OCI-LY3 (cell line): ENCODE data around the gene SAPCD2.

Source experiments
- H2AFZ ChIP-seq: fragments of 200-600, 300-600 bp; shearing (Covaris generic); 2 replicates; pipeline ENCODE4 v1.6.0; 2014; ENCODE audit warnings: antibody characterized with exemption, low read depth, low read length
- H3K27ac ChIP-seq: fragments of 200-600, 300-600 bp; sonication (generic); 2 replicates; pipeline ENCODE4 v1.5.1; 2014; ENCODE audit warnings: mild to moderate bottlenecking, low read length, moderate library complexity, mixed read lengths
- H3K27me3 ChIP-seq: fragments of 200-600, 300-600 bp; sonication (generic); 2 replicates; pipeline ENCODE4 v1.6.1; 2014; ENCODE audit warnings: low read depth, low read length, mixed read lengths
- H3K36me3 ChIP-seq: fragments of 200-600, 300-600 bp; sonication (generic); replicated peaks from 2 replicates; pipeline ENCODE3; 2014; ENCODE audit warnings: low read depth, low read length, mixed read lengths
- H3K4me1 ChIP-seq: fragments of 300-600, 200-600 bp; sonication (generic); 2 replicates; pipeline ENCODE4 v1.6.1; 2014; ENCODE audit warnings: low read length, mixed read lengths
- H3K4me2 ChIP-seq: fragments of 200-600, 300-600 bp; sonication (generic); 2 replicates; pipeline ENCODE4 v1.6.1; 2014; ENCODE audit warnings: low read length, mixed read lengths
- H3K4me3 ChIP-seq: fragments of 300-600, 200-600 bp; sonication (generic); 2 replicates; pipeline ENCODE4 v1.5.1; 2014; ENCODE audit warnings: antibody characterized with exemption, mild to moderate bottlenecking, low read length, moderate library complexity
- H3K79me2 ChIP-seq: fragments of 300-600, 200-600 bp; shearing (Covaris generic); 2 replicates; pipeline ENCODE4 v1.6.1; 2014; ENCODE audit warnings: mild to moderate bottlenecking, low read length, mixed read lengths
- H3K9ac ChIP-seq: fragments of 300-600, 200-600 bp; shearing (Covaris generic); 2 replicates; pipeline ENCODE4 v1.6.0; 2014; ENCODE audit warnings: mild to moderate bottlenecking, low read length, moderate library complexity
- H3K9me3 ChIP-seq: fragments of 200-600, 300-600 bp; shearing (Covaris generic); 2 replicates; pipeline ENCODE4 v1.6.1; 2014; ENCODE audit warnings: low read length, mixed read lengths; ENCODE audit not compliant: insufficient read depth
- H4K20me1 ChIP-seq: fragments of 200-600, 300-600 bp; sonication (generic); 2 replicates; pipeline ENCODE4 v1.6.1; 2016; ENCODE audit warnings: low read length, mixed read lengths; ENCODE audit not compliant: insufficient read depth
- EZH2phosphoT487 ChIP-seq: fragments of 200-600 bp; shearing (Covaris generic); IDR thresholded peaks from 2 replicates; pipeline ENCODE4 v1.6.1; 2018; ENCODE audit warnings: antibody characterized with exemption, mixed run types, low read depth
- TF ChIP-seq, protein P1 (sequence below): fragments of 200-600, 300-600 bp; sonication (generic); IDR thresholded peaks from 2 replicates; pipeline ENCODE4 v1.5.1; 2014; ENCODE audit warnings: antibody characterized with exemption, low read length, low read depth

Gene SAPCD2

DNA sequence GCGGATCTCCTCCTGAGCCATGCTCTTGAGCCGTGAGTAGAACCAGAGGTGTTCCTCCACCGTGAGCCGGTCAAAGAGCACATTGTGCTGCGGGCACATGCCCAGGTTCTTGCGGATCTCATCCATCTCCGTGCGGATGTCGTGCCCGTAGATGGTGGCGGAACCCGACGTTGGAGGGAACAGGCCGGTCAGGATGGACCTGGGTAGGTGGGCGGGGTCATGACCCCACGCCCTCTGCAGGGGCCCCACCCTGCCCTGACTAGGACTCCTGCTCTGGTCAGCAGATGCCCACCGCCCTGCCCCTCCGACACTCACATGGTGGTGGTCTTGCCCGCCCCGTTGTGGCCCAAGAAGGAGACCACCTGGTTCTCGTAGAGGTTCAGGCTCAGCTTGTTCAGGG is 54.4 kb downstream of the SAPCD2 start:
- no peaks in the 10 kb centered on the region for H4K20me1 ChIP-seq
- TF ChIP-seq EZH2phosphoT487: no peak
- TF ChIP-seq, protein P1, sequence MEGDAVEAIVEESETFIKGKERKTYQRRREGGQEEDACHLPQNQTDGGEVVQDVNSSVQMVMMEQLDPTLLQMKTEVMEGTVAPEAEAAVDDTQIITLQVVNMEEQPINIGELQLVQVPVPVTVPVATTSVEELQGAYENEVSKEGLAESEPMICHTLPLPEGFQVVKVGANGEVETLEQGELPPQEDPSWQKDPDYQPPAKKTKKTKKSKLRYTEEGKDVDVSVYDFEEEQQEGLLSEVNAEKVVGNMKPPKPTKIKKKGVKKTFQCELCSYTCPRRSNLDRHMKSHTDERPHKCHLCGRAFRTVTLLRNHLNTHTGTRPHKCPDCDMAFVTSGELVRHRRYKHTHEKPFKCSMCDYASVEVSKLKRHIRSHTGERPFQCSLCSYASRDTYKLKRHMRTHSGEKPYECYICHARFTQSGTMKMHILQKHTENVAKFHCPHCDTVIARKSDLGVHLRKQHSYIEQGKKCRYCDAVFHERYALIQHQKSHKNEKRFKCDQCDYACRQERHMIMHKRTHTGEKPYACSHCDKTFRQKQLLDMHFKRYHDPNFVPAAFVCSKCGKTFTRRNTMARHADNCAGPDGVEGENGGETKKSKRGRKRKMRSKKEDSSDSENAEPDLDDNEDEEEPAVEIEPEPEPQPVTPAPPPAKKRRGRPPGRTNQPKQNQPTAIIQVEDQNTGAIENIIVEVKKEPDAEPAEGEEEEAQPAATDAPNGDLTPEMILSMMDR: no peak
- H3K4me1 ChIP-seq: no peaks in the 10 kb centered on the region
- no peak overlapping the region for H3K27ac ChIP-seq
- no peak overlapping the region for H3K4me2 ChIP-seq
- H3K9me3 ChIP-seq: no peaks in the 10 kb centered on the region
- no peaks in the 10 kb centered on the region for H3K36me3 ChIP-seq
- H2AFZ ChIP-seq: no peak overlapping the region
- H3K27me3 ChIP-seq: no peaks in the 10 kb centered on the region
- no peaks in the 10 kb centered on the region for H3K79me2 ChIP-seq
- no peak overlapping the region for H3K4me3 ChIP-seq
- no peak overlapping the region for H3K9ac ChIP-seq

DNA sequence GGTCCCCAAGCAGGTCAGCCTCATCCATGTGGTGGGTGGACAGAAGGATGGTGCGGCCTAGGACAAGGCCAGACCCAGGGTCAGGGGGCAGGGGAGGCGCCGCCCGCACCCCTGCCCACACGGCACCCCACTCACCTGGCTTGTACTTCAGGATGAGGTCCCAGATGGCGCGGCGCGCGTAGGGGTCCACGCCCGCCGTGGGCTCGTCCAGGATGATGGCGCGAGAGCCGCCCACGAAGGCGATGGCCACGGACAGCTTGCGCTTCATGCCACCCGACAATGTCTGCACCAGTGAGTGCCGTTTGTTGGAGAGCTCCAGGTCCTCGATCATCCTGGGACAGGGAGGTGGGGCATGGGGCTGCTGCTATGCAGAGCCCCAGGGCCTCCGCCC is 54.8 kb downstream of the SAPCD2 start:
- Histone ChIP-seq H3K4me3 (no peak overlapping the region), H3K4me1 (no peaks in the 10 kb centered on the region), H3K9ac (no peak overlapping the region), H3K79me2 (no peaks in the 10 kb centered on the region), H3K27ac (no peak overlapping the region), H2AFZ (no peak overlapping the region), H4K20me1 (no peaks in the 10 kb centered on the region), H3K27me3 (no peaks in the 10 kb centered on the region), H3K36me3 (no peaks in the 10 kb centered on the region), H3K9me3 (no peaks in the 10 kb centered on the region), H3K4me2 (no peak overlapping the region)
- no peak for TF ChIP-seq EZH2phosphoT487
- TF ChIP-seq, protein P1: no peak

DNA sequence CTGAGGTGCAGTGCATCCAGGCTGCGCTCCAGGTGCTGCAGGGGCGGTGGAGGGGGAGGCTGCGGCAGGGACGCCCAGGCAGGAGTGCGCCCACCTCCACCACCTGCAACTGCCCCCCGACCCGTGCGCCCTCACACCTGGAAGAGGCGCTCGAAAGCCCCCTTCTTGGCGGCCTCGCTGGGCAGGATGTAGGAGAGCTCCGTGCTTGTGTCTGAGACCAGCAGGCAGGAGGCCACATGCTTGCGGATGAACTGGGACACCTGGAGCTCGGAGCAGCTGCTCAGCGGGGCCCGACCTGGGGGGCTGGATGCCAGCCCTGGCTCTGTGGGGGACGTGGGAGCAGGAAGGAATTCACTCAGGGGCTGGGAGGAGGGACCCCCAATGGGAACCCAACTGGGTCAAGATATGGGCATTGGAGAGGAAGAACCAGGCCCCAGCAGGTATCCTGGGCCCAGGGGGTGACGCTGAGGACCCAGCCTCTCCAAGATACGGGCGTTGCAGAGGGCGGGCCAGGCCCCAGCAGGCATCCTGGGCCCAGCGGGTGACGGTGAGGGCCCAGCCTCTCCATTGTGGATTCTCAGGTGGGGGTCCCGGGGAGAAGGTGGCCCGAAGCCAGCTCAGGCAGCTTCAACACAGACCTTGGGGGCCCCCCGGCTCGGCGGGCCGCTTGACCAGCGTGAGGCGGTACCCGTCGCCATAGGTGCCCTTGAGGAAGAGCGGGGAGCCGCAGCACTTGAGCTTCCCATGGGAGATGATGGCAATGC is 55.4 kb downstream of the SAPCD2 start:
- Histone ChIP-seq H3K36me3 (no peaks in the 10 kb centered on the region), H3K4me2 (no peak overlapping the region), H2AFZ (no peak overlapping the region), H3K79me2 (no peaks in the 10 kb centered on the region), H3K4me1 (no peaks in the 10 kb centered on the region), H3K27ac (no peak overlapping the region), H3K27me3 (no peaks in the 10 kb centered on the region), H3K9me3 (no peaks in the 10 kb centered on the region), H3K4me3 (no peak overlapping the region), H3K9ac (no peak overlapping the region), H4K20me1 (no peaks in the 10 kb centered on the region)
- TF ChIP-seq EZH2phosphoT487: no peak
- TF ChIP-seq, protein P1: no peak

DNA sequence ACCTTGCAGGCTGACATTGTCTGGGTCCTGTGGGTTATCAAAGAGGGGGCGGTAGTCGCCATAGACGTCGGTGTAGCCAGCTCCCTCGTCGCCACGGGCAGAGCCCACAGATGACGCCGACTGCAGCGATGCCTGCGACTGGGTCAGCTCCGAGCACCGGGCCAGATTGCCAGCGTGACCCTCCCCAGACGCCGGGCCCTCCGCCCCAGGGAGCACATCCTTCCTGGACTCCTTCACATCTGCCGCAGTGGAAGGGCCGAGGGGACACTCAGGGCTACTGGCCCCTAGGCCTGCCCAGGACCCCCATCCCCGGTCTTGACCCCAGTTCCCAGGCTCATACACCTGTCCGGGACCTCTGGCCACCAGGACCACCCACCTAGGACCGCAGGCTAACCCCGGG is 56.2 kb downstream of the SAPCD2 start:
- no peak for TF ChIP-seq EZH2phosphoT487
- TF ChIP-seq, protein P1: no peak
- Histone ChIP-seq H3K36me3 (no peaks in the 10 kb centered on the region), H3K27ac (no peak overlapping the region)

More for the DNA sequence above, 56.2 kb downstream of the SAPCD2 start:
- no peaks in the 10 kb centered on the region for H3K4me1 ChIP-seq
- H3K4me2 ChIP-seq: no peak overlapping the region
- no peak overlapping the region for H3K4me3 ChIP-seq
- H3K9me3 ChIP-seq: no peaks in the 10 kb centered on the region
- H4K20me1 ChIP-seq: no peaks in the 10 kb centered on the region
- no peaks in the 10 kb centered on the region for H3K27me3 ChIP-seq
- no peak overlapping the region for H3K9ac ChIP-seq
- H2AFZ ChIP-seq: no peak overlapping the region
- H3K79me2 ChIP-seq: no peaks in the 10 kb centered on the region
